Panc1 (cell line): ENCODE results near the gene MYL5.

Experiments
- CTCF ChIP-seq: fragments of 450-650 bp; IDR thresholded peaks from 2 replicates; pipeline ENCODE4 v1.5.1; 2017; ENCODE audit warnings: mild to moderate bottlenecking
- TF ChIP-seq, protein P1 (sequence below), 2 experiments: IDR thresholded peaks; 2 replicates each; pipeline ENCODE4 v1.6.1; 2011 to 2012; ENCODE audit warnings: low read depth in 2 of 2, control low read depth in 1 of 2, low read length in 1 of 2, mild to moderate bottlenecking in 1 of 2, moderate library complexity in 1 of 2; ENCODE audit not compliant: insufficient read depth in 1 of 2

- no peak for TF ChIP-seq CTCF
- TF ChIP-seq, protein P1, sequence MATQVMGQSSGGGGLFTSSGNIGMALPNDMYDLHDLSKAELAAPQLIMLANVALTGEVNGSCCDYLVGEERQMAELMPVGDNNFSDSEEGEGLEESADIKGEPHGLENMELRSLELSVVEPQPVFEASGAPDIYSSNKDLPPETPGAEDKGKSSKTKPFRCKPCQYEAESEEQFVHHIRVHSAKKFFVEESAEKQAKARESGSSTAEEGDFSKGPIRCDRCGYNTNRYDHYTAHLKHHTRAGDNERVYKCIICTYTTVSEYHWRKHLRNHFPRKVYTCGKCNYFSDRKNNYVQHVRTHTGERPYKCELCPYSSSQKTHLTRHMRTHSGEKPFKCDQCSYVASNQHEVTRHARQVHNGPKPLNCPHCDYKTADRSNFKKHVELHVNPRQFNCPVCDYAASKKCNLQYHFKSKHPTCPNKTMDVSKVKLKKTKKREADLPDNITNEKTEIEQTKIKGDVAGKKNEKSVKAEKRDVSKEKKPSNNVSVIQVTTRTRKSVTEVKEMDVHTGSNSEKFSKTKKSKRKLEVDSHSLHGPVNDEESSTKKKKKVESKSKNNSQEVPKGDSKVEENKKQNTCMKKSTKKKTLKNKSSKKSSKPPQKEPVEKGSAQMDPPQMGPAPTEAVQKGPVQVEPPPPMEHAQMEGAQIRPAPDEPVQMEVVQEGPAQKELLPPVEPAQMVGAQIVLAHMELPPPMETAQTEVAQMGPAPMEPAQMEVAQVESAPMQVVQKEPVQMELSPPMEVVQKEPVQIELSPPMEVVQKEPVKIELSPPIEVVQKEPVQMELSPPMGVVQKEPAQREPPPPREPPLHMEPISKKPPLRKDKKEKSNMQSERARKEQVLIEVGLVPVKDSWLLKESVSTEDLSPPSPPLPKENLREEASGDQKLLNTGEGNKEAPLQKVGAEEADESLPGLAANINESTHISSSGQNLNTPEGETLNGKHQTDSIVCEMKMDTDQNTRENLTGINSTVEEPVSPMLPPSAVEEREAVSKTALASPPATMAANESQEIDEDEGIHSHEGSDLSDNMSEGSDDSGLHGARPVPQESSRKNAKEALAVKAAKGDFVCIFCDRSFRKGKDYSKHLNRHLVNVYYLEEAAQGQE (IDR thresholded peaks at IDR 0.05; ENCODE audit: insufficient read depth in 1 of 2, low read depth in 2 of 2, low read length in 1 of 2) = no peak
Observed at GRCh38 chr4:651884-652642, 22.3 kb upstream of the MYL5 start.
